ENCODE data around the gene MFRP. TPM values are rescaled to one million over a fixed set of nuclear protein-coding genes. Genes with fewer than 3 reads are reported as not detected.

MFRP gene
- total RNA-seq, 1 experiment from 2014 or later: not detected

GRCh38 chr11:119357074-119357473, 10.6 kb upstream of the MFRP start:
- DNase-seq (ENCODE audit: low read depth, low spot score) (no peak), ATAC-seq (no peak)
- BruUV-seq (replicated peaks): no TSS peak
- in situ Hi-C loops (cut with HindIII; ENCODE audit: low pct_unique_long_range_greater_than_20kb, low sequenced_read_pairs) (no loop called here), intact Hi-C loops (cut with micrococcal nuclease; ENCODE audit: unreplicated experiment) (no loop called here)
- no peaks in the 10 kb centered on the region for H3K36me3 ChIP-seq (ENCODE audit: control insufficient read depth, insufficient read depth, low read length)
- no peaks in the 10 kb centered on the region for H3K27me3 ChIP-seq (ENCODE audit: control insufficient read depth, insufficient read depth, low read length)
- no peak for TF ChIP-seq POLR2AphosphoS5 (IDR thresholded peaks at IDR 0.05; ENCODE audit: low read depth, low read length)
- no peak overlapping the region for H3K27ac ChIP-seq (ENCODE audit: low read length)
- no peak overlapping the region for H3K4me3 ChIP-seq (ENCODE audit: low read depth in 2 of 2, low read length in 2 of 2)
- peaks cover 18% of the 10 kb centered on the region for H3K4me1 ChIP-seq (ENCODE audit: control insufficient read depth, insufficient read depth, low read length)
- CTCF ChIA-PET: interaction anchor here (0.5 to 1.2 kb wide), 3 partner anchors 14 to 31 kb away, joined by 4 to 7 read pairs (median 4); no protein-coding TSS in a partner anchor
- POLR2A ChIA-PET: no interaction called here
- no peaks in the 10 kb centered on the region for H3K9me3 ChIP-seq (ENCODE audit: control insufficient read depth, insufficient read depth, low read depth, low read length)

- H3K9me3 ChIP-seq (ENCODE audit: control insufficient read depth, insufficient read depth, low read depth, low read length): no peaks in the 10 kb centered on the region
- no peak overlapping the region; a peak in 1 of 4 replicates for H3K4me3 ChIP-seq (ENCODE audit: low read depth in 2 of 2, low read length in 2 of 2)
- no TSS peak for BruUV-seq (replicated peaks)
- no peaks in the 10 kb centered on the region for H3K36me3 ChIP-seq (ENCODE audit: control insufficient read depth, insufficient read depth, low read length)
- H3K27ac ChIP-seq (ENCODE audit: low read length): no peak overlapping the region
- H3K4me1 ChIP-seq (ENCODE audit: control insufficient read depth, insufficient read depth, low read length): peaks cover 12% of the 10 kb centered on the region
- H3K27me3 ChIP-seq (ENCODE audit: control insufficient read depth, insufficient read depth, low read length): no peaks in the 10 kb centered on the region
- intact Hi-C loops (cut with micrococcal nuclease; ENCODE audit: unreplicated experiment): no loop called here
- DNase-seq (ENCODE audit: low read depth, low spot score) (no peak), ATAC-seq (no peak)
- ChIA-PET POLR2A (no interaction called here), CTCF (interaction anchor here (0.5 to 1.2 kb wide), 9 partner anchors 12 to 317 kb away, joined by 3 to 10 read pairs (median 4); no protein-coding TSS in a partner anchor)
- no peak for TF ChIP-seq POLR2AphosphoS5 (IDR thresholded peaks at IDR 0.05; ENCODE audit: low read depth, low read length)
- TF ChIP-seq CTCF (IDR thresholded peaks at IDR 0.05): peak; percentile 84; the same call in 1 of the 2 replicates
- TF ChIP-seq REST (IDR thresholded peaks at IDR 0.05; ENCODE audit: insufficient read depth in 1 of 2, low read depth in 2 of 2, low read length in 1 of 2): no peak
- TF ChIP-seq TCF7L2 (IDR thresholded peaks at IDR 0.05; ENCODE audit: low read depth, low read length): no peak
- TF ChIP-seq SIN3A (IDR thresholded peaks at IDR 0.05; ENCODE audit: borderline replicate concordance, insufficient read depth, low read depth, low read length): no peak
- in situ Hi-C loops (cut with HindIII; ENCODE audit: low pct_unique_long_range_greater_than_20kb, low sequenced_read_pairs): no loop called here
Measured at GRCh38 chr11:119356349-119357031, 10.0 kb upstream of the MFRP start.
